ENCODE results near the gene SH3TC1.

DNA sequence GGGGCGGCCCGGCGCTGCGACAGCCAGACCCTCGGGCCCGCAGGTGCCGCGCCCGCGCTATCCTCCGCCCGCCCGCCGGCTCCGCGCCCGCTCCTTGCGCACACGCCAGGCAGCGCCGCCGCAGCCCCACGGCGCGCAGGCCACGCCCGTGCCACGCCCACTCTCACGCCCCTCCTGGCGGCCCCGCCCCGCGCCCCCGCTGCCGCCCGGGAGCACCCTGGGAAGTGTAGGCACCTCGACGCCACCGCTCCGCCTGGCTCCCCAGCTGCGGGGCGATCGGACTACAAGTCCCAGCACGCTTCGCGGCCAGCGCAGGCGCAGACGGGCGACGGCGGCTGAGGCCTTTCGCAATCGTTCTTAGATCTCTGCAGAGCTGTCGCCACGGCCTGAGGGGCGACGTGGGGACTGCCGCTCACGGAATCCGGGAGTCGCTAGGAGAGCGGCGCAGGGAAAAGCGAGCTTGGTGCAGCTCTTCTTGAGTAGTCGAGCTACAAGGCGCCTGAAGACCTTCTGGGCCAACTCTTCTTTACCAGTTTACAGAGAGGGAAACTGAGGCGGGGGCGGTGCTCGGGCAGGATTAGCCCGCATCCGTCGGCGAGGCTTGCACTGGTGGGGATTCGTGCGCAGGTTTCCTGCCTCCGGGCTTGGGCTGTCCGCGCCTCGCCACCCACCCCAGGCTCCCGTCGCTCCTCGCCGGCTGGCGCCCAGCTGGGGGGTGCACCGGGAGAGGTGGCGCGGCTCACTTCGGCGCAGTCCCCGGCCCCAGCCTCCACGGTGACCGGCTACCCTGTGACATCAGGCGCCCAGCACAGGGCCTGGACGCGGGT is 40.2 kb upstream of the SH3TC1 start, which contains the start of gene ABLIM2:
- TF ChIP-seq YY1 (IDR thresholded peaks at IDR 0.05; ENCODE audit: insufficient read depth, insufficient read length) (no peak), ZNF274 (IDR thresholded peaks at IDR 0.05; ENCODE audit: low read depth, low read length) (no peak), SUZ12 (IDR thresholded peaks at IDR 0.05; ENCODE audit: extremely low read depth, insufficient read depth, insufficient read length) (no peak)

All from NT2/D1 (cell line).